Progenitor cell of endocrine pancreas (in vitro differentiated cells): ENCODE data around the gene CDK14. TPM values are rescaled to one million over a fixed set of nuclear protein-coding genes. Genes with fewer than 3 reads are reported as not detected.

Experiments
- DNase-seq: peaks from one replicate; pipeline ENCODE4 v3.0.0; 2021; ENCODE audit warnings: low spot score; ENCODE audit not compliant: unreplicated experiment
- H3K27ac Mint-ChIP-seq: 2 replicates; pipeline ENCODE4 v1.8.0; 2021; ENCODE audit warnings: mild to moderate bottlenecking, moderate library complexity, mixed read lengths
- H3K27me3 Mint-ChIP-seq: 2 replicates; pipeline ENCODE4 v1.8.0; 2021; ENCODE audit warnings: mixed read lengths
- H3K36me3 Mint-ChIP-seq: 2 replicates; pipeline ENCODE4 v1.8.0; 2022; ENCODE audit warnings: mixed read lengths; ENCODE audit not compliant: insufficient read depth
- H3K4me1 Mint-ChIP-seq: 2 replicates; pipeline ENCODE4 v1.8.0; 2021; ENCODE audit warnings: low read depth, mixed read lengths
- H3K4me3 Mint-ChIP-seq: 2 replicates; pipeline ENCODE4 v1.8.0; 2021; ENCODE audit warnings: low read depth, mild to moderate bottlenecking, moderate library complexity, mixed read lengths
- H3K9me3 Mint-ChIP-seq: 2 replicates; pipeline ENCODE4 v1.8.0; 2021; ENCODE audit warnings: low read depth, mixed read lengths
- CTCF ChIP-seq: fragments of 200-600 bp; sonication (generic); IDR thresholded peaks from one replicate; pipeline ENCODE4 v1.5.0; 2021; ENCODE audit warnings: antibody characterized with exemption, mild to moderate bottlenecking; ENCODE audit not compliant: unreplicated experiment
- total RNA-seq: library from RNA; stranded (reverse); gene quantifications from 2 replicates; pipeline ENCODE4 v1.2.1, GENCODE V29; 2021

The CDK14 gene
- total RNA-seq, 1 donor from 2014 or later = 117 TPM

GRCh38 chr7:90574820-90575187, 21.3 kb upstream of the CDK14 start:
- Mint-ChIP-seq H3K27ac (no peak overlapping the region), H3K9me3 (no peaks in the 10 kb centered on the region), H3K4me3 (no peak overlapping the region), H3K27me3 (no peaks in the 10 kb centered on the region), H3K4me1 (no peaks in the 10 kb centered on the region), H3K36me3 (no peaks in the 10 kb centered on the region)
- DNase-seq = no peak
- TF ChIP-seq CTCF = no peak

GRCh38 chr7:90579181-90579688, 16.9 kb upstream of the CDK14 start:
- Mint-ChIP-seq H3K27ac (no peak overlapping the region), H3K4me3 (no peak overlapping the region), H3K9me3 (no peaks in the 10 kb centered on the region), H3K27me3 (no peaks in the 10 kb centered on the region), H3K4me1 (no peaks in the 10 kb centered on the region), H3K36me3 (no peaks in the 10 kb centered on the region)
- no peak for DNase-seq
- no peak for TF ChIP-seq CTCF

GRCh38 chr7:90580051-90580450, 16.1 kb upstream of the CDK14 start:
- Mint-ChIP-seq H3K36me3 (no peaks in the 10 kb centered on the region), H3K9me3 (no peaks in the 10 kb centered on the region), H3K27me3 (no peaks in the 10 kb centered on the region), H3K4me3 (no peak overlapping the region), H3K4me1 (no peaks in the 10 kb centered on the region), H3K27ac (no peak overlapping the region)
- no peak for DNase-seq
- TF ChIP-seq CTCF = no peak

- Mint-ChIP-seq H3K36me3 (no peaks in the 10 kb centered on the region), H3K27me3 (no peaks in the 10 kb centered on the region), H3K4me3 (no peak overlapping the region), H3K4me1 (no peaks in the 10 kb centered on the region), H3K27ac (no peak overlapping the region), H3K9me3 (no peaks in the 10 kb centered on the region)
- no peak for DNase-seq
- TF ChIP-seq CTCF = no peak
Observed at GRCh38 chr7:90582164-90582563, 14.0 kb upstream of the CDK14 start.

GRCh38 chr7:90584378-90584777, 11.7 kb upstream of the CDK14 start:
- Mint-ChIP-seq H3K4me3 (no peak overlapping the region), H3K27ac (no peak overlapping the region), H3K4me1 (no peaks in the 10 kb centered on the region), H3K36me3 (peaks cover 2% of the 10 kb centered on the region), H3K9me3 (no peaks in the 10 kb centered on the region), H3K27me3 (no peaks in the 10 kb centered on the region)
- DNase-seq = no peak
- no peak for TF ChIP-seq CTCF
